Heart right ventricle (tissue), 16 donors: ENCODE measurements around the gene FGF6. TPM values are rescaled to one million over a fixed set of nuclear protein-coding genes. Genes with fewer than 3 reads are reported as not detected.

Source experiments
- ATAC-seq, 8 donors: fragments of 200-7000 bp; cut with Tn5 transposase; one replicate each; pipeline ENCODE4 v1.9.1; 2020; ENCODE audit warnings: mild to moderate bottlenecking in 8 of 8, moderate library complexity in 8 of 8, moderate number of reproducible peaks in 1 of 8
- DNase-seq, 2 donors: peaks; one replicate each; pipeline ENCODE4 v3.0.0-alpha.2; 2020
- H3K27ac ChIP-seq, 10 donors: fragments of 200-600 bp; sonication (generic) in 2 of 10; one replicate each; pipeline versions ENCODE4 v1.5.0 to v1.8.0; 2020 to 2022; ENCODE audit warnings: mild to moderate bottlenecking in 3 of 10
- H3K27me3 ChIP-seq, 7 donors: fragments of 200-600 bp; one replicate each; pipeline ENCODE4 v1.8.0; 2021 to 2022; ENCODE audit warnings: mild to moderate bottlenecking in 2 of 7
- H3K36me3 ChIP-seq, 9 donors: fragments of 200-600 bp; sonication (generic) in 1 of 9; one replicate each; pipeline versions ENCODE4 v1.5.0 to v1.8.0; 2020 to 2022; ENCODE audit warnings: mild to moderate bottlenecking in 2 of 9
- H3K4me1 ChIP-seq, 9 donors: fragments of 200-600 bp; sonication (generic) in 1 of 9; one replicate each; pipeline versions ENCODE4 v1.5.0 to v1.8.0; 2020 to 2022; ENCODE audit warnings: mild to moderate bottlenecking in 4 of 9
- H3K4me3 ChIP-seq, 10 donors: fragments of 200-600 bp; sonication (generic) in 2 of 10; one replicate each; pipeline versions ENCODE4 v1.5.0 to v1.8.0; 2020 to 2022; ENCODE audit warnings: mild to moderate bottlenecking in 7 of 10, moderate library complexity in 2 of 10
- H3K9me3 ChIP-seq, 11 donors: fragments of 200-600 bp in 10 of 11; sonication (generic) in 2 of 11; one replicate each; pipeline versions ENCODE4 v1.5.0 to v1.8.0; 2013 to 2022; ENCODE audit warnings: mild to moderate bottlenecking in 2 of 11, control low read depth in 1 of 11, moderate library complexity in 1 of 11
- CTCF ChIP-seq, 9 donors: fragments of 200-600 bp; sonication (generic) in 2 of 9; IDR thresholded peaks; one replicate each; pipeline versions ENCODE4 v1.5.0 to v1.8.0; 2021 to 2022; ENCODE audit warnings: antibody characterized with exemption in 9 of 9, mild to moderate bottlenecking in 5 of 9, moderate library complexity in 1 of 9
- WGBS, 2 donors: extraction: QIAGEN DNeasy Blood & Tissue Kit; methylation state at CpG; one replicate each; pipeline ENCODE4 v1.1.7; 2013; ENCODE audit warnings: inconsistent platforms in 1 of 2; 5-methylcytosine and 5-hydroxymethylcytosine counted together
- intact Hi-C, 10 donors: fragments of 100-400 bp; cut with DNase I; formaldehyde crosslinking; loops; one replicate each; pipeline versions ENCODE4 v1.11.1 to v1.14.2; 2022
- long read RNA-seq, 3 donors: library from polyadenylated mRNA; unstranded; transcript quantifications; one replicate each; pipeline ENCODE4 v2.0.0, GENCODE V29; 2020 to 2021
- polyA plus RNA-seq, 2 donors: library from polyadenylated mRNA; stranded (reverse); fragments of 200-250 nt; gene quantifications; one replicate each; pipeline ENCODE4 v1.2.3, GENCODE V29; 2013
- total RNA-seq, 10 donors: library from RNA; stranded (reverse); fragmentation: NEBNext Ultra II Directional in 3 of 10; extraction: Animal tissue kit (Norgen Biotek cat#: 25700) in 3 of 10; gene quantifications; one replicate each; pipeline versions ENCODE4 v1.2.1 to v1.2.4, GENCODE V29; 2021 to 2023
- donor health status: Arrhythmogenic right ventricular cardiomyopathy.
- donor health status: ischemic (EF 13 %, LVEDD 7.1; RV severe dilation, severe dysfunction).
- donor health status: healthy with polysubstance abuse.
- donor health status: DM: no; HTN: yes; CAD: no.
- donor health status: DM: no; HTN: no; CAD: no.
- donor health status: ischemic (EF 25% LVEDD 6.9; RV normal size, moderate dysfunction).
- donor health status: ischemic (EF 25% LVEDD 5.7; RV mildly dilated, moderate dysfunction).
- donor health status: healthy.
- donor health status: DM: yes; HTN: yes; CAD: no.
- donor health status: Ischemic cardiomyopathy.
- donor health status: ischemic (EF 35%, LVEDD 5.7; RV mildly dilated, moderate dysfunction).
- donor health status: nonischemic (EF 11% LVEDD 7.7; RV severe dilation, severe dysfunction).
- donor health status: DM: yes; HTN: yes; CAD: no.
- donor health status: PGD.
- donor health status: ischemic (EF 29% LVEDD 5.4; RV normal size, mild dysfunction).
- donor health status: nonischemic (EF 23%, LVEDD 6.1; RV moderate dilation, normal function).

Gene FGF6
- total RNA-seq (not detected), polyA plus RNA-seq (not detected)
- long read RNA-seq, donor 1: 0 reads
- long read RNA-seq, donor 2: 0 reads
- long read RNA-seq, donor 3: 0 reads

GRCh38 chr12:4445156-4446101, at the start of gene FGF6:
FGF6 (minus strand) TSS chr12:4445815; CDS start chr12:4445570, 245 bp downstream.
- Histone ChIP-seq H3K36me3 (no peaks in the 10 kb centered on the region), H3K27ac (no peak within 1 kb of the TSS), H3K4me1 (peaks cover 0 to 23% (median 8%) of the 10 kb centered on the region in 9 donors), H3K27me3 (peaks cover 0 to 27% (median 11%) of the 10 kb centered on the region in 7 donors), H3K9me3 (no peaks in the 10 kb centered on the region), H3K4me3 (no peak within 1 kb of the TSS)
- ATAC-seq: no peak
- 83 to 84% methylated on average over 42 of the region's 42 CpGs for WGBS, 2 donors
- no peak for TF ChIP-seq CTCF (IDR thresholded peaks at IDR 0.05)
- no peak for DNase-seq
- intact Hi-C loops: no loop called here

GRCh38 chr12:4490973-4491372, 45.4 kb upstream of the FGF6 start:
- H3K27me3 ChIP-seq: no peaks in the 10 kb centered on the region
- intact Hi-C loops: no loop called here
- no peaks in the 10 kb centered on the region for H3K4me1 ChIP-seq
- H3K4me3 ChIP-seq: no peak overlapping the region
- no peak for TF ChIP-seq CTCF (IDR thresholded peaks at IDR 0.05)
- 58 to 74% methylated on average over 1 of the region's 1 CpG for WGBS, 2 donors
- H3K36me3 ChIP-seq: peaks cover 0 to 87% (median 16%) of the 10 kb centered on the region in 9 donors
- ATAC-seq: no peak
- no peaks in the 10 kb centered on the region for H3K9me3 ChIP-seq
- peak overlapping the region in 1 of 10 donors; percentile 23 for H3K27ac ChIP-seq
- no peak for DNase-seq

GRCh38 chr12:4489556-4489955, 43.9 kb upstream of the FGF6 start:
- DNase-seq: no peak
- Histone ChIP-seq H3K27ac (no peak overlapping the region), H3K27me3 (no peaks in the 10 kb centered on the region), H3K36me3 (peaks cover 0 to 73% (median 16%) of the 10 kb centered on the region in 9 donors), H3K4me1 (no peaks in the 10 kb centered on the region), H3K9me3 (no peaks in the 10 kb centered on the region), H3K4me3 (no peak overlapping the region)
- WGBS, 2 donors: 77 to 89% methylated on average over 2 of the region's 2 CpGs
- ATAC-seq: no peak
- no peak for TF ChIP-seq CTCF (IDR thresholded peaks at IDR 0.05)
- intact Hi-C loops: no loop called here

GRCh38 chr12:4486980-4487379, 41.4 kb upstream of the FGF6 start:
- DNase-seq (no peak), ATAC-seq (no peak)
- no peak overlapping the region for H3K4me3 ChIP-seq
- H3K4me1 ChIP-seq: no peaks in the 10 kb centered on the region
- H3K9me3 ChIP-seq: no peaks in the 10 kb centered on the region
- 83 to 88% methylated on average over 2 of the region's 2 CpGs for WGBS, 2 donors
- TF ChIP-seq CTCF (IDR thresholded peaks at IDR 0.05): no peak
- peaks cover 0 to 55% (median 16%) of the 10 kb centered on the region in 9 donors for H3K36me3 ChIP-seq
- H3K27me3 ChIP-seq: no peaks in the 10 kb centered on the region
- no peak overlapping the region for H3K27ac ChIP-seq
- intact Hi-C loops: no loop called here
